K562 (cell line): Measurements from ENCODE around the gene YARS1. TPM values are rescaled to one million over a fixed set of nuclear protein-coding genes. Genes with fewer than 3 reads are reported as not detected.
A peak's percentile ranks its signal among the peaks of the same experiment; 100 is the strongest.

Source experiments
- BACH1 ChIP-seq: fragments of 200-800 bp; sonication (Bioruptor generic); IDR thresholded peaks from 2 replicates; pipeline ENCODE4 v1.6.1; 2016; ENCODE audit warnings: missing genetic modification characterization, missing compliant biosample characterization
- BRD4 ChIP-seq: fragments of 200-600 bp; sonication (generic); IDR thresholded peaks from 2 replicates; pipeline ENCODE4 v1.6.1; 2017; ENCODE audit warnings: inconsistent platforms
- E2F5 ChIP-seq: sonication (generic); formaldehyde crosslinking; IDR thresholded peaks from 2 replicates; pipeline ENCODE4 v1.8.0; 2022; ENCODE audit warnings: mild to moderate bottlenecking, missing genetic modification reagents
- FIP1L1 ChIP-seq: fragments of 200-400 bp; formaldehyde crosslinking; IDR thresholded peaks from 2 replicates; pipeline ENCODE4 v1.6.1; 2018; ENCODE audit warnings: mild to moderate bottlenecking, low read depth, low read length; ENCODE audit not compliant: poor library complexity, severe bottlenecking
- FOXJ2 ChIP-seq: fragments of 200-800 bp; sonication (Bioruptor generic); IDR thresholded peaks from 2 replicates; pipeline ENCODE4 v1.6.1; 2016; ENCODE audit warnings: missing genetic modification characterization, missing compliant biosample characterization
- HLTF ChIP-seq: fragments of 450-650 bp; IDR thresholded peaks from 2 replicates; pipeline ENCODE4 v1.6.1; 2016
- HOXB6 ChIP-seq: fragments of 250-450 bp; sonication (Bioruptor Pico); IDR thresholded peaks from 2 replicates; pipeline ENCODE4 v1.5.1; 2022; ENCODE audit warnings: mild to moderate bottlenecking, borderline replicate concordance
- LCOR ChIP-seq: sonication (generic); formaldehyde crosslinking; IDR thresholded peaks from 2 replicates; pipeline ENCODE4 v1.8.0; 2022; ENCODE audit warnings: mild to moderate bottlenecking, missing genetic modification reagents
- POLR2G ChIP-seq: fragments of 200-400 bp; formaldehyde crosslinking; IDR thresholded peaks from 2 replicates; pipeline ENCODE4 v1.6.1; 2017; ENCODE audit warnings: low read depth, mild to moderate bottlenecking, antibody characterized with exemption, low read length, moderate library complexity
- RBM17 ChIP-seq: fragments of 200-400 bp; formaldehyde crosslinking; IDR thresholded peaks from 2 replicates; pipeline ENCODE4 v1.6.1; 2017; ENCODE audit warnings: low read depth, mild to moderate bottlenecking, low read length, borderline replicate concordance
- RHOXF2B ChIP-seq: fragments of 250-450 bp; sonication (Bioruptor Pico); conservative IDR thresholded peaks from 2 replicates; pipeline ENCODE4 v1.5.1; 2021
- RREB1 ChIP-seq: fragments of 250-450 bp; sonication (Bioruptor Pico); IDR thresholded peaks from 2 replicates; pipeline ENCODE4 v1.4.0; 2020
- SIN3A ChIP-seq, 2 experiments: fragments of 150-350 bp in 1 of 2; IDR thresholded peaks; 2 replicates each; pipeline ENCODE4 v1.6.1; 2011 to 2016; ENCODE audit warnings: borderline replicate concordance in 2 of 2, low read depth in 2 of 2, low read length in 2 of 2, mild to moderate bottlenecking in 2 of 2, moderate library complexity in 2 of 2; ENCODE audit not compliant: control insufficient read depth in 1 of 2
- SMAD1 ChIP-seq: fragments of 150-350 bp; IDR thresholded peaks from 2 replicates; pipeline ENCODE4 v1.6.1; 2014; ENCODE audit warnings: low read length, low read depth; ENCODE audit not compliant: partially characterized antibody
- ZFX ChIP-seq: sonication (generic); formaldehyde crosslinking; IDR thresholded peaks from 2 replicates; pipeline ENCODE4 v1.8.0; 2022; ENCODE audit warnings: mild to moderate bottlenecking, missing genetic modification reagents, moderate library complexity
- ZNF23 ChIP-seq: fragments of 250-450 bp; sonication (Bioruptor Pico); IDR thresholded peaks from 2 replicates; pipeline ENCODE4 v1.4.0; 2020; ENCODE audit warnings: mild to moderate bottlenecking
- ZNF57 ChIP-seq: fragments of 450-650 bp; formaldehyde crosslinking; IDR thresholded peaks from 2 replicates; pipeline ENCODE4 v1.4.0; 2020; ENCODE audit warnings: mild to moderate bottlenecking, moderate library complexity
- ZNF707 ChIP-seq: fragments of 250-450 bp; sonication (Bioruptor Pico); conservative IDR thresholded peaks from 2 replicates; pipeline ENCODE4 v1.8.0; 2022; ENCODE audit warnings: inconsistent platforms, mild to moderate bottlenecking, moderate library complexity
- polyA plus RNA-seq, 8 experiments: library from polyadenylated mRNA; depleted of rRNA in 4 of 8; stranded (reverse) in 5 of 8; unstranded in 3 of 8; fragments of >200 nt; fragmentation: Nextera tagmentation in 2 of 8; fragmentation: Illumina TruSeq in 1 of 8; extraction: Ambion mirVana in 2 of 8; extraction: Trizol in 1 of 8; gene quantifications; 2 replicates each; pipeline versions ENCODE4 v1.2.1 to v1.2.3, GENCODE V29; 2011 to 2014; ENCODE audit warnings: inconsistent platforms in 1 of 8, missing spikeins in 1 of 8
- total RNA-seq, 7 experiments: library from RNA; depleted of rRNA in 6 of 7; stranded (reverse); fragments of >200 nt in 6 of 7; fragmentation: Illumina TruSeq in 2 of 7; extraction: Trizol in 2 of 7; gene quantifications; 2 replicates each; pipeline versions ENCODE4 v1.2.1 to v1.2.3, GENCODE V29; 2011 to 2021; ENCODE audit warnings: low replicate concordance in 1 of 7
- TF ChIP-seq, protein P1 (sequence below): sonication (generic); formaldehyde crosslinking; IDR thresholded peaks from 2 replicates; pipeline ENCODE4 v1.8.0; 2022; ENCODE audit warnings: mild to moderate bottlenecking, missing genetic modification reagents
- TF ChIP-seq, protein P2 (sequence below): fragments of 450-650 bp; IDR thresholded peaks from 2 replicates; pipeline ENCODE4 v1.6.1; 2016; ENCODE audit warnings: low read depth, mild to moderate bottlenecking, moderate library complexity

The YARS1 gene
- total and polyA plus RNA-seq, 9 of the 15 experiments (the other 6 are each of a cell fraction or from before 2014, with no cell fraction given) = 66.2 to 336 (median 201) TPM

- peak; percentile 83 for TF ChIP-seq POLR2G
- no peak for TF ChIP-seq ZNF707
- TF ChIP-seq SMAD1 = no peak
- TF ChIP-seq ZNF57 (CRISPR knock-in tag) = no peak
- TF ChIP-seq BACH1 (tag) = no peak
- TF ChIP-seq SIN3A (IDR thresholded peaks at IDR 0.05; ENCODE audit: borderline replicate concordance in 2 of 2, control insufficient read depth in 1 of 2, low read depth in 2 of 2, low read length in 2 of 2) = no peak
- TF ChIP-seq, protein P1, sequence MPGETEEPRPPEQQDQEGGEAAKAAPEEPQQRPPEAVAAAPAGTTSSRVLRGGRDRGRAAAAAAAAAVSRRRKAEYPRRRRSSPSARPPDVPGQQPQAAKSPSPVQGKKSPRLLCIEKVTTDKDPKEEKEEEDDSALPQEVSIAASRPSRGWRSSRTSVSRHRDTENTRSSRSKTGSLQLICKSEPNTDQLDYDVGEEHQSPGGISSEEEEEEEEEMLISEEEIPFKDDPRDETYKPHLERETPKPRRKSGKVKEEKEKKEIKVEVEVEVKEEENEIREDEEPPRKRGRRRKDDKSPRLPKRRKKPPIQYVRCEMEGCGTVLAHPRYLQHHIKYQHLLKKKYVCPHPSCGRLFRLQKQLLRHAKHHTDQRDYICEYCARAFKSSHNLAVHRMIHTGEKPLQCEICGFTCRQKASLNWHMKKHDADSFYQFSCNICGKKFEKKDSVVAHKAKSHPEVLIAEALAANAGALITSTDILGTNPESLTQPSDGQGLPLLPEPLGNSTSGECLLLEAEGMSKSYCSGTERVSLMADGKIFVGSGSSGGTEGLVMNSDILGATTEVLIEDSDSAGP (CRISPR knock-in tag) = no peak
- no peak for TF ChIP-seq HLTF
- no peak for TF ChIP-seq RREB1 (CRISPR knock-in tag)
- 0 out of 2 replicates have a peak, but pooled peaks have one; percentile 17 for TF ChIP-seq FOXJ2 (tag)
- TF ChIP-seq, protein P2, sequence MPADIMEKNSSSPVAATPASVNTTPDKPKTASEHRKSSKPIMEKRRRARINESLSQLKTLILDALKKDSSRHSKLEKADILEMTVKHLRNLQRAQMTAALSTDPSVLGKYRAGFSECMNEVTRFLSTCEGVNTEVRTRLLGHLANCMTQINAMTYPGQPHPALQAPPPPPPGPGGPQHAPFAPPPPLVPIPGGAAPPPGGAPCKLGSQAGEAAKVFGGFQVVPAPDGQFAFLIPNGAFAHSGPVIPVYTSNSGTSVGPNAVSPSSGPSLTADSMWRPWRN = no peak
- 0 out of 2 replicates have a peak, but pooled peaks have one; percentile 33 for TF ChIP-seq LCOR (CRISPR knock-in tag)
- peak; percentile 38 for TF ChIP-seq ZFX (CRISPR knock-in tag)
- no peak for TF ChIP-seq BRD4
- no peak for TF ChIP-seq RHOXF2B (CRISPR knock-in tag)
- TF ChIP-seq HOXB6 (CRISPR knock-in tag) = no peak
- TF ChIP-seq ZNF23 (CRISPR knock-in tag) = no peak
- no peak for TF ChIP-seq RBM17
- TF ChIP-seq E2F5 = no peak
- TF ChIP-seq FIP1L1 = peak; percentile 50
Observed at GRCh38 chr1:32771561-32772280, 45.4 kb downstream of the YARS1 start (continued).
